Kidney epithelial cell (primary cell): Measurements from ENCODE around the gene KIF26A. TPM values are rescaled to one million over a fixed set of nuclear protein-coding genes. Genes with fewer than 3 reads are reported as not detected.

Experiments used
- DNase-seq: peaks from one replicate; pipeline ENCODE4 v3.0.0-alpha.2; 2010; ENCODE audit warnings: low read depth
- H3K27me3 ChIP-seq: 2 replicates; pipeline ENCODE4 v1.6.0; 2011; ENCODE audit warnings: low read length; ENCODE audit not compliant: control insufficient read depth, insufficient read depth
- H3K36me3 ChIP-seq: 2 replicates; pipeline ENCODE4 v1.5.1; 2011; ENCODE audit warnings: low read length; ENCODE audit not compliant: control insufficient read depth, insufficient read depth
- H3K4me3 ChIP-seq: 2 replicates; pipeline ENCODE4 v1.5.1; 2011; ENCODE audit warnings: low read depth, mild to moderate bottlenecking, control low read depth, low read length
- total RNA-seq: library from RNA; depleted of rRNA; stranded (reverse); fragments of >200 nt; gene quantifications from 2 replicates; pipeline ENCODE4 v1.2.3, GENCODE V29; 2015
- TF ChIP-seq, protein P1 (sequence below): IDR thresholded peaks from 2 replicates; pipeline ENCODE4 v1.5.1; 2011; ENCODE audit warnings: mild to moderate bottlenecking, moderate library complexity, low read length, control low read depth, inconsistent platforms; ENCODE audit not compliant: insufficient read depth, poor library complexity, severe bottlenecking

The KIF26A gene
- total RNA-seq, 1 donor from 2014 or later: 0.21 TPM

DNA sequence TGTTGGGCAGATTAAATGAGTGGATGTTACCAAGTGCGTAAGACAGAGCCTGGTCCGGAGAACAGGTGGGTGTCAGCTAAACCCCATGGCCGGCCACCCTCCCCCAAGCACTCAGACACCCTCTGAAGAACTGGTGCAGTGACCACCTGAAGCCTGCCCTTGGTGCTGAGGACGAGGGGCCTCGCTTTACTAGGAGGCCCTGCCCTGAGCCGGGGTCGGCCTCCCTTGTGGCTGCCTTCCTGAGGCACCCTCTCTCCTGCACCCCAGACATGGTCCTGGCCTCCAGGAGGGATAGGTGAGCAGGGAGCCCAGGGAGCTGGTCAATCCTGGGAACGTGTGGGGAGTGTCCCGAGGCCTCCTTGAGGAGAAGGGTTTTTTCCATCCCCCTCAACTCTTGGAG, 4.9 kb upstream of the KIF26A start:
- Histone ChIP-seq H3K36me3 (no peaks in the 10 kb centered on the region), H3K4me3 (no peak overlapping the region), H3K27me3 (peaks cover 50% of the 10 kb centered on the region)
- TF ChIP-seq, protein P1, sequence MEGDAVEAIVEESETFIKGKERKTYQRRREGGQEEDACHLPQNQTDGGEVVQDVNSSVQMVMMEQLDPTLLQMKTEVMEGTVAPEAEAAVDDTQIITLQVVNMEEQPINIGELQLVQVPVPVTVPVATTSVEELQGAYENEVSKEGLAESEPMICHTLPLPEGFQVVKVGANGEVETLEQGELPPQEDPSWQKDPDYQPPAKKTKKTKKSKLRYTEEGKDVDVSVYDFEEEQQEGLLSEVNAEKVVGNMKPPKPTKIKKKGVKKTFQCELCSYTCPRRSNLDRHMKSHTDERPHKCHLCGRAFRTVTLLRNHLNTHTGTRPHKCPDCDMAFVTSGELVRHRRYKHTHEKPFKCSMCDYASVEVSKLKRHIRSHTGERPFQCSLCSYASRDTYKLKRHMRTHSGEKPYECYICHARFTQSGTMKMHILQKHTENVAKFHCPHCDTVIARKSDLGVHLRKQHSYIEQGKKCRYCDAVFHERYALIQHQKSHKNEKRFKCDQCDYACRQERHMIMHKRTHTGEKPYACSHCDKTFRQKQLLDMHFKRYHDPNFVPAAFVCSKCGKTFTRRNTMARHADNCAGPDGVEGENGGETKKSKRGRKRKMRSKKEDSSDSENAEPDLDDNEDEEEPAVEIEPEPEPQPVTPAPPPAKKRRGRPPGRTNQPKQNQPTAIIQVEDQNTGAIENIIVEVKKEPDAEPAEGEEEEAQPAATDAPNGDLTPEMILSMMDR: no peak
- no peak for DNase-seq

DNA sequence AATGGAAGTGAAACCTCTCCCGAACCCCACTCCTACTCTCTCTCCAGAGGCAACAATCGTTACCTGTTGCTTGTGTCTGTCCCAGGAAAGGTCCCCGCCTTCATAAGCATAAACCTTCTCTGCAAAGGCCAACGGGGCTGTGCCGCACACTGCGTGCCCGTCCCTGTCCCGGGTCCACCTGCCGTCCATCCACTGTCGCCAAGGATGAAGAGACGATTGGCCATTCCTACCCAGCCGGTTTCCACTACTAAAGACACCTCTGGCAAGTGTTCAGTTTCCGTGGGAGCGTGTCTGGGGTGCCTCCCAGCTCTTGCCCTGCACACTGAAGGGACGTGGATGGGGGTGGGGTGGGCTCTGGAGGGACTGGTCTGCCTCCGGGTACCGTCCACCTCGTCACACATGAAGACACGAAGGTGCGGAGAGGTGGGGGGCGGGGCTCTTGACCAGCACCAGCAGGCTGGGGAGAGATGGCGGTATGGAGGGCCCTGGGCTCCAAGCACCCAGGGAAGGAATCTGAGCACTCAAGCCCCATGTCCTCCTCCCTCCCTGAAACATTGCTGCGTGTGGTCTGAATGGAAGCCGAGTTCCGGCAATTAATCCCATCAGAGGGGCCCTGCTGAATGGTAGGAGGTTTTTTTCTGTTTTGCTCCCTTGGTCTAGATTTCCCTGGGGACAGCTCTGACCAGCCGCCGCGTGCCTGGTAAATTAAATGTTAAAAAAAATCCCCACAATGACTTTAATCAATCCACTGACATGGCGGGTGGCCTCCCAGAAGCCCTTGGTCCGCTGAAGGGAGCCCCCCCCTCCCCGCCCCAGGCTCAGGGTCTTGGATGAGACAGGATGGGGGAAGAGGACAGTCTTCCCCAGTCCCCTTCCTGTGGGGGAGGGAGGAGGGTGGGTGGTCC, 4.1 kb upstream of the KIF26A start:
- TF ChIP-seq, protein P1: no peak

DNA sequence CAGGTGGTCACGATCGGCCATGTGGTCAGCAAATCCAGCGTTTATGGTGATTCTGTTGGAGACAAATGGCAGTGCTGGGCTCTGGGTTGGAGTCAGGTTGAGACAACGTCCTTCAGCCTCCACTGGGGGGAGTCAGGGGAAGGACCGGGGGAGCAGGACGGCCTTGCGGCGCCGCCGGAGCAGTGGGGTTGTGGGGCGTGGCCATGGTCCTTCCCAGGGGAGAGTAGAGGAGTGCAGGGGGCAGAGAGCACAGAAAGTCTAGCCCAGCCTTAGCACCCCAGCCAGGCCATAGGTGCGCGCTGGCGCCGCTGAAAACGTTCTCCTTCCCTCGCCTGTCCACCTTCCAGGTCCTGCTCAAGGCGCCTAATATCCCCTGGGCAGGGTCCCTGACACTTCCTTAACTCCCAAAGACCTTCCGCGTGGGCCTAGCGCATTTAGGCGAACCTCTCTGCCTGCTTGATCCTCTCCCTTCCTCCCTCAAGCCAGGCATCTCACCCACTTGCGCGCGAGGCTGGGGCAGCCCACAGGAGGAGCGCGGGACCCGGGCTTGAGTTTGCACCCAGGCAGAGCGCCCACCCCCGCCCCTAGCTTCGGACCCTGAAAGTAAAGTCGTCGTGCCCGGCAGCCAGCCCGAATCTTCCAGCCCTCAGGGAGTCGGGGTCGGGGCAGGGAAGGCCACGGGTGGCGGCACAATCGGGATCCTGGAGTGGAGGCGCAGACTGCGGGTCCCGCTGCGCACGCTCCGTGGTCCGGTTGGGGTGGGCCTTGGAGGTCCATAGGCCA, 3.1 kb upstream of the KIF26A start:
- no peak for DNase-seq
- Histone ChIP-seq H3K27me3 (peaks cover 68% of the 10 kb centered on the region), H3K36me3 (no peaks in the 10 kb centered on the region), H3K4me3 (no peak overlapping the region)
- TF ChIP-seq, protein P1: peak; percentile 21

More for the DNA sequence above, 4.1 kb upstream of the KIF26A start:
- no peaks in the 10 kb centered on the region for H3K36me3 ChIP-seq
- no peak overlapping the region for H3K4me3 ChIP-seq
- no peak for DNase-seq
- peaks cover 58% of the 10 kb centered on the region for H3K27me3 ChIP-seq

DNA sequence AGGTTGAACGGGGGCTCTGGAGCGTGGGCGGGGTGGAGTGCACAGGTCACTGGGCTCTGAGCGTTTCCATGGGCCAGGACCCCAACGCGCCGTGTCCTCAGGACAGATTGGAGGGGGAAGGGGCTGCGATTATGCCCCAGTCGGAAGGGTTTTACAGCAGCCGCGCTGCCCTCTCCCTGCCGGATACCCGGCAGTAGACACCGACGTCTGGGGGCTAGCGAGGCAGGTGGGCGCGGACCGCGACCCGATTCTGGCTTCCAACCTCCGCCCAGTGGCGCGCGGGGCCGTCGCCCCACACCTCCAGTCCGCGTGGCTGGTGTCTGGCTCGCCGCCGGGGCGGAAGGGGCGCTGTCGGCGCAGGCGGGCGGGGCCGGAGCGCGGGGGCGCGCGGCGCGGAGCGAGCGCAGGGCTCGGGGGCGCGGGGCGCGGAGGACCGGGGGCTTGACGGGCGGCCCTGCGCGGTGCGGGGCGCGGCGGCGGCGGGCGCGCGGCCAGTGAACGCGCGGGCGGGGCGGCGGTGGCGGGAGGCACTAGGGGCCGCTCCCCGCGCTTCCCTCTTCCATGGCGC, 2.4 kb upstream of the KIF26A start:
- no peaks in the 10 kb centered on the region for H3K36me3 ChIP-seq
- peaks cover 74% of the 10 kb centered on the region for H3K27me3 ChIP-seq
- no peak for DNase-seq
- TF ChIP-seq, protein P1: no peak
- H3K4me3 ChIP-seq: no peak overlapping the region

DNA sequence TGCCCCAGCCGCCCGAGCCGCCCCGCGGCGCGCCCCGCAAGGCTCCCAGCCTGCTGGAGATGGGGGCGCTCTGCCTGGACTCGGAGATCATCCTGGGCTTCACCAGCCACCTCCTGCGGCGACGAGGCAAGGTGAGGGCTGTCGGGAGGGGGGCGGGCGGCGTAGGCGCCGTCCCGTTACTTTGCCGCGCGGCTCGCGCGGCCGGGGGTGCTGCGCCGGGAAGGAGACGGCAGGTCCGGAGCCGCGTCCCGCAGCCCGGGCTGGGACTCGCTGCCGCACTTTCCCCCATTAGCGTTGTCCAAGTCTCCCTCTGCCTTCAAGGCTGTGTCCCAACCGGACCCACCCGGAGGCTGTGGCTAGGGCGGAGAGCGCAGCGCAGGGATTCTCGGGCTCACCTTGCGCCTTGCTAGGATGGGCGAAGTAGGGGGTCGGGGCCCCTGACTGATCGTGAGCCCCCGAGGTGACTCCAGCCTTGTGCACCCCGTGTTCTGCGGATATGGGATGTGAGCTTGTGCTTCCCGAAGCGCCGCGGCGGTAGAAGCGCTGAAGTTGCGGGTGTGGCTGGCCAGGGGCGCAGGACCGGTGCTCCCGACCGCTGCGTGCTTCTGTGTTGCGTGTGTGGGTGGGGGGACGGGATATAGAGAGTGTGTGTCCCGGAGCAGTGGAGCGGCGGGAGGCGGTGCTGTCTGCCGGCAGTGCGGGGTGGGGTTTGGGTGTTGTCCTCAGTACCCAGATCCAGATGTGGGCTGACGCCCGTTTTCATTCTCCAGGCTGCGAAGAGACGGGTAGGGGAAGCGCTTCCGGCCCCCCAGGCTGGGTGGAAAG, 1.7 kb upstream of the KIF26A start:
- Histone ChIP-seq H3K36me3 (no peaks in the 10 kb centered on the region), H3K4me3 (no peak overlapping the region), H3K27me3 (peaks cover 76% of the 10 kb centered on the region)
- TF ChIP-seq, protein P1: no peak
- DNase-seq: no peak
